Measurements from ENCODE around the gene SV2C. TPM values are rescaled to one million over a fixed set of nuclear protein-coding genes. Genes with fewer than 3 reads are reported as not detected.

Gene SV2C
- total RNA-seq, 1 donor from 2014 or later: 17.8 TPM

- TF ChIP-seq CTCF (IDR thresholded peaks at IDR 0.05; ENCODE audit: partially characterized antibody, unreplicated experiment): no peak
- Mint-ChIP-seq H3K27me3 (ENCODE audit: unreplicated experiment) (no peaks in the 10 kb centered on the region), H3K4me1 (ENCODE audit: low read depth, unreplicated experiment) (peaks cover 6% of the 10 kb centered on the region), H3K4me3 (ENCODE audit: unreplicated experiment) (no peak overlapping the region), H3K27ac (ENCODE audit: unreplicated experiment) (no peak overlapping the region), H3K9me3 (ENCODE audit: unreplicated experiment) (no peaks in the 10 kb centered on the region), H3K36me3 (ENCODE audit: unreplicated experiment) (no peaks in the 10 kb centered on the region)
- no peak for DNase-seq
Measured at GRCh38 chr5:76177978-76178377, 94.8 kb downstream of the SV2C start.

GRCh38 chr5:76178913-76179312, 95.7 kb downstream of the SV2C start:
- Mint-ChIP-seq H3K27me3 (ENCODE audit: unreplicated experiment) (no peaks in the 10 kb centered on the region), H3K4me1 (ENCODE audit: low read depth, unreplicated experiment) (peaks cover 6% of the 10 kb centered on the region), H3K9me3 (ENCODE audit: unreplicated experiment) (no peaks in the 10 kb centered on the region), H3K27ac (ENCODE audit: unreplicated experiment) (no peak overlapping the region), H3K4me3 (ENCODE audit: unreplicated experiment) (no peak overlapping the region), H3K36me3 (ENCODE audit: unreplicated experiment) (no peaks in the 10 kb centered on the region)
- no peak for TF ChIP-seq CTCF (IDR thresholded peaks at IDR 0.05; ENCODE audit: partially characterized antibody, unreplicated experiment)
- DNase-seq: no peak

- H3K4me3 Mint-ChIP-seq (ENCODE audit: unreplicated experiment): no peak overlapping the region
- DNase-seq: no peak
- H3K27me3 Mint-ChIP-seq (ENCODE audit: unreplicated experiment): peaks cover 2% of the 10 kb centered on the region
- H3K36me3 Mint-ChIP-seq (ENCODE audit: unreplicated experiment): peaks cover 9% of the 10 kb centered on the region
- no peak for TF ChIP-seq CTCF (IDR thresholded peaks at IDR 0.05; ENCODE audit: partially characterized antibody, unreplicated experiment)
- no peak overlapping the region for H3K27ac Mint-ChIP-seq (ENCODE audit: unreplicated experiment)
- peaks cover 3% of the 10 kb centered on the region for H3K9me3 Mint-ChIP-seq (ENCODE audit: unreplicated experiment)
- no peaks in the 10 kb centered on the region for H3K4me1 Mint-ChIP-seq (ENCODE audit: low read depth, unreplicated experiment)
Measured at GRCh38 chr5:76180814-76181805, 97.9 kb downstream of the SV2C start.

GRCh38 chr5:76187386-76187785, 104.2 kb downstream of the SV2C start:
- Mint-ChIP-seq H3K27me3 (ENCODE audit: unreplicated experiment) (peaks cover 5% of the 10 kb centered on the region), H3K27ac (ENCODE audit: unreplicated experiment) (no peak overlapping the region), H3K4me3 (ENCODE audit: unreplicated experiment) (no peak overlapping the region), H3K9me3 (ENCODE audit: unreplicated experiment) (peaks cover 4% of the 10 kb centered on the region), H3K36me3 (ENCODE audit: unreplicated experiment) (peaks cover 12% of the 10 kb centered on the region), H3K4me1 (ENCODE audit: low read depth, unreplicated experiment) (peaks cover 10% of the 10 kb centered on the region)
- TF ChIP-seq CTCF (IDR thresholded peaks at IDR 0.05; ENCODE audit: partially characterized antibody, unreplicated experiment): no peak
- DNase-seq: no peak

GRCh38 chr5:76190356-76190755, 107.2 kb downstream of the SV2C start:
- Mint-ChIP-seq H3K4me3 (ENCODE audit: unreplicated experiment) (no peak overlapping the region), H3K36me3 (ENCODE audit: unreplicated experiment) (peaks cover 8% of the 10 kb centered on the region), H3K9me3 (ENCODE audit: unreplicated experiment) (peaks cover 2% of the 10 kb centered on the region), H3K4me1 (ENCODE audit: low read depth, unreplicated experiment) (peaks cover 16% of the 10 kb centered on the region), H3K27ac (ENCODE audit: unreplicated experiment) (no peak overlapping the region), H3K27me3 (ENCODE audit: unreplicated experiment) (peaks cover 5% of the 10 kb centered on the region)
- TF ChIP-seq CTCF (IDR thresholded peaks at IDR 0.05; ENCODE audit: partially characterized antibody, unreplicated experiment): no peak
- no peak for DNase-seq

Data from glutamatergic neuron (in vitro differentiated cells).